ENCODE measurements around the gene FBXL20. TPM values are rescaled to one million over a fixed set of nuclear protein-coding genes. Genes with fewer than 3 reads are reported as not detected.

The FBXL20 gene
- total and polyA plus RNA-seq, 2 of the 8 experiments (the other 6 are each of a cell fraction or from before 2014, with no cell fraction given), result 5.5 to 11.0 TPM

DNA sequence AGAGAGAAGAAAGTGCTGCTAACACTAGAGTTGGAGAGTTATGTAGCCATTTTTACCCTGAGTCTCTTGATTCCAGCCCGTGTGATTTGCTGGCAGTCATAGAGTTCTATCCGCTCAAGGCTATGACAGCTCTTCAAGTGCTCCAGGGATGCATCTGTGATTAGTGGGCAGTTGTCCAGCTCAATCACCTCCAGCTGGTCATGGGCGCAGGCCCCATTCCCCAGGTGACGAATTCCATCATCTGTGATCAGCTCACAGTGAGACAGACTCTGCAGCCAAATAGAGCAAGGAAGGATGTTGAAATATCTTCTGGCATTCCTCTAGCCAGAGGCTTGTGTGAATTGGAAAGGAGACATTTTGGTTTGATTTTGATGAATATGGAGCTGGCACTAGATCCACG lies 137.3 kb downstream of the FBXL20 start:
- FAIRE-seq (no peak), DNase-seq (ENCODE audit: low read depth in 1 of 2, low spot score in 2 of 2) (no peak)
- Histone ChIP-seq H2BK5ac (ENCODE audit: low read depth, low read length) (no peak overlapping the region), H3K9ac (replicated peaks in 1 of 4; ENCODE audit: extremely low read depth in 1 of 4, low read depth in 3 of 4, low read length in 3 of 4) (no peak overlapping the region), H3K56ac (replicated peaks; ENCODE audit: insufficient read length, low read depth, low read length) (no peak overlapping the region), H3K4ac (replicated peaks; ENCODE audit: insufficient read length, low read depth, low read length) (no peak overlapping the region), H2BK15ac (ENCODE audit: low read length) (no peak overlapping the region), H3K27ac (ENCODE audit: low read depth, low read length) (no peak overlapping the region), H3K23me2 (ENCODE audit: low read depth, low read length) (no peaks in the 10 kb centered on the region), H3K9me3 (ENCODE audit: insufficient read depth in 2 of 2, low read depth in 1 of 2, low read length in 1 of 2) (no peaks in the 10 kb centered on the region), H2AFZ (ENCODE audit: low read length) (no peak overlapping the region), H3K23ac (ENCODE audit: insufficient read length) (no peak overlapping the region), H3K79me2 (ENCODE audit: control insufficient read depth in 1 of 2, insufficient read depth in 2 of 2, low read length in 2 of 2) (no peaks in the 10 kb centered on the region), H3K36me3 (ENCODE audit: control insufficient read depth in 2 of 4, insufficient read depth in 4 of 4, low read length in 3 of 4) (peaks cover 0 to 15% (median 0%) of the 10 kb centered on the region in 4 experiments; a peak in 3 of 8 replicates), H4K8ac (ENCODE audit: extremely low read depth, insufficient read depth, low read length) (0 out of 2 replicates have a peak overlapping the region, but pooled peaks have one; percentile 11), H3K79me1 (ENCODE audit: low read depth, low read length) (no peaks in the 10 kb centered on the region), H2BK12ac (ENCODE audit: low read depth, low read length) (no peak overlapping the region), H3K4me3 (ENCODE audit: extremely low read depth in 1 of 4, insufficient read depth in 2 of 4, low read depth in 3 of 4, low read length in 4 of 4) (no peak overlapping the region), H3K4me2 (ENCODE audit: insufficient read depth in 1 of 2, low read depth in 2 of 2, low read length in 2 of 2) (no peak overlapping the region), H4K91ac (replicated peaks; ENCODE audit: insufficient read length, low read length) (no peak overlapping the region), H3K14ac (ENCODE audit: insufficient read length) (no peak overlapping the region), H3K27me3 (replicated peaks in 1 of 4; ENCODE audit: control insufficient read depth in 3 of 4, extremely low read depth in 1 of 4, insufficient read depth in 3 of 4, low read length in 3 of 4) (no peaks in the 10 kb centered on the region), H3K4me1 (replicated peaks in 1 of 4; ENCODE audit: control insufficient read depth in 3 of 4, insufficient read depth in 4 of 4, low read length in 3 of 4) (peaks cover 0 to 2% (median 0%) of the 10 kb centered on the region in 4 experiments; a peak in 2 of 7 replicates), H4K20me1 (replicated peaks in 1 of 2; ENCODE audit: control insufficient read depth in 1 of 2, insufficient read depth in 2 of 2, low read length in 2 of 2) (no peaks in the 10 kb centered on the region), H2BK120ac (replicated peaks; ENCODE audit: low read depth, low read length) (no peak overlapping the region), H3K18ac (ENCODE audit: extremely low read depth, low read length) (no peak overlapping the region), H2AK5ac (ENCODE audit: low read depth, low read length) (no peak overlapping the region), H2BK20ac (ENCODE audit: low read length) (no peak overlapping the region), H4K5ac (ENCODE audit: insufficient read length, low read depth, low read length) (no peak overlapping the region)
- ChIA-PET POLR2A (ENCODE audit: partially characterized antibody) (no interaction called here), CTCF (ENCODE audit: partially characterized antibody) (interaction anchor here (0.6 to 2.5 kb wide), 5 partner anchors 9 to 188 kb away, joined by 3 to 13 read pairs (median 4); no protein-coding TSS in a partner anchor)
- WGBS, 2 experiments (ENCODE audit: extremely low coverage in 1 of 2, insufficient coverage in 1 of 2, insufficient read length in 1 of 2, insufficient replicate concordance in 2 of 2, low coverage in 1 of 2, low lambda C conversion rate in 2 of 2, missing lambda C conversion rate in 1 of 2), result 94% methylated on average over 5 of the region's 5 CpGs; no CpG with 5 or more reads in 1 of the 2 experiments
- no peak for TF ChIP-seq BRCA1 (IDR thresholded peaks at IDR 0.05; ENCODE audit: low read depth, low read length)
- TF ChIP-seq USF2 (IDR thresholded peaks at IDR 0.05; ENCODE audit: low read length), result no peak
- TF ChIP-seq JUND (IDR thresholded peaks at IDR 0.05; ENCODE audit: low read length), result no peak
- TF ChIP-seq CBX8 (IDR thresholded peaks at IDR 0.05; ENCODE audit: borderline replicate concordance, low read depth, low read length), result no peak
- no peak for TF ChIP-seq CREB1 (IDR thresholded peaks at IDR 0.05)
- no peak for TF ChIP-seq KDM1A (IDR thresholded peaks at IDR 0.05; ENCODE audit: borderline replicate concordance, low read length)
- no peak for TF ChIP-seq POLR2AphosphoS5 (IDR thresholded peaks at IDR 0.05; ENCODE audit: low read depth, low read length)
- TF ChIP-seq CBX5 (IDR thresholded peaks at IDR 0.05; ENCODE audit: low read depth, low read length), result no peak
- no peak for TF ChIP-seq BCL11A (IDR thresholded peaks at IDR 0.05; ENCODE audit: low read depth in 2 of 2, low read length in 2 of 2)
- no peak for TF ChIP-seq SP4 (IDR thresholded peaks at IDR 0.05; ENCODE audit: low read length)
- no peak for TF ChIP-seq POU5F1 (IDR thresholded peaks at IDR 0.05; ENCODE audit: low read depth, low read length)
- TF ChIP-seq CHD1 (IDR thresholded peaks at IDR 0.05; ENCODE audit: low read depth, low read length), result no peak
- TF ChIP-seq JUN (IDR thresholded peaks at IDR 0.05; ENCODE audit: low read depth, low read length), result no peak

Data from H1 (cell line).